ENCODE results near the gene CACNB3.

- TF ChIP-seq CTCF (IDR thresholded peaks at IDR 0.05; ENCODE audit: low read depth, low read length, poor library complexity, severe bottlenecking) (no peak), EZH2phosphoT487 (IDR thresholded peaks at IDR 0.05; ENCODE audit: borderline replicate concordance, low read length) (no peak)
Measured at GRCh38 chr12:48866052-48866711, 47.9 kb downstream of the CACNB3 start.

Data from DOHH2 (cell line).